ENCODE results near the gene LRRC74B.

GRCh38 chr22:21102659-21103267, 57.0 kb downstream of the LRRC74B start:
- TF ChIP-seq CTCF (IDR thresholded peaks at IDR 0.05; ENCODE audit: low read depth, low read length) (peak; percentile 77), POLR2A (IDR thresholded peaks at IDR 0.05; ENCODE audit: extremely low read depth, insufficient read length) (no peak)
